ENCODE measurements around the gene RNU5B-1. TPM values are rescaled to one million over a fixed set of nuclear protein-coding genes. Genes with fewer than 3 reads are reported as not detected.

The RNU5B-1 gene
- total and polyA plus RNA-seq, 2 of the 8 experiments (the other 6 are each of a cell fraction or from before 2014, with no cell fraction given) = not detected

DNA sequence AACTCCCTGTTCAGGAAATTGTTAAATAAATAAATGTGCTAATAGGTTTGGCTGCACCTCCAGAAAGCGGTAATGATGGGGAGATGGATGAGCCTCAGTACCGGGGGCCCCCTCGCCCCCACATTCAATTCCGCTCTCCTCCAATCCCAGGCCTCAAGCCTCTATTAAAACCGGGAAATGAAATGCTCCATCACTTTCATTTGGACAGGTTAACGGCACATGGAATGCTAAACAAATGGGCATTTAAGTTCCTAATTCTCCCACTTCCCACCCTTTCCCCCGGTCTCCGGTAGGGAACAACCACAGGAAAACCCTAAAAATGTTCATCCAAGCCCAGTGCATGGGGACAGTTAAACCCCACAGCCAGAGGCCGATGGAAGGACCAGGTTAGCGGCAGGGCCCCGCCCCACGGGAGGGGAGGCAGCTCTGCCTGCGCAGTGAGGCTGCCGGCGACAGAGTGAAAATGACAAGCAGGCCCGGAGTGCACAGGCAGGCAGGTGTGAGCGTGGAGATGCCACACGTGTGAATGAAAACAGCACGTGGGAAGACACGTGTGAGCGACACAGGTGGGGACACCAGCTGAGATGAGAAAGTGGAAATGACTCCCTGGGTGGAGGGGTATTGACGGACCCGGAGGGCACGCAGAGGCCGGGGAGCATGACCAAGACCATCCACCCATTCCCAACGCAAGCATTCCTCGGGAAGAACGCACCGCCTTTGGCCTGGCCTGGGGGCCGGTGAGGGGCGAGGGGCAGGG, 28.1 kb downstream of the RNU5B-1 start (continued):
- TF ChIP-seq RXRA (IDR thresholded peaks at IDR 0.05; ENCODE audit: insufficient read depth, low read depth, low read length) (no peak), SAP30 (IDR thresholded peaks at IDR 0.05; ENCODE audit: insufficient read depth, insufficient replicate concordance, low read length) (no peak)
